T-cell (primary cell): Measurements from ENCODE around the gene TPH2. TPM values are rescaled to one million over a fixed set of nuclear protein-coding genes. Genes with fewer than 3 reads are reported as not detected.

ENCODE experiments used
- ATAC-seq, 4 experiments: fragments of 200-7000 bp in 3 of 4; fragments of 150-1000 bp in 1 of 4; cut with Tn5 transposase; replicated peaks in 1 of 4; 1 replicate in 3 of 4; 2 replicates in 1 of 4; pipeline ENCODE4 v1.10.0; 2021; ENCODE audit warnings: moderate library complexity in 3 of 4, mild to moderate bottlenecking in 2 of 4, moderate number of reproducible peaks in 1 of 4
- CTCF ChIA-PET, 2 donors: fragments of 300-600 bp; sonication (Branson Sonifier 250); formaldehyde crosslinking; loops; one replicate each; lab custom pipeline; 2022; ENCODE audit warnings: antibody characterized with exemption in 2 of 2; lab: Charles Lee
- POLR2A ChIA-PET, 2 donors: fragments of 300-600 bp; sonication (Branson Sonifier 250); formaldehyde crosslinking; loops; one replicate each; lab custom pipeline; 2022; ENCODE audit warnings: antibody characterized with exemption in 2 of 2; lab: Charles Lee
- DNase-seq, 35 experiments: peaks; one replicate each; pipeline versions ENCODE4 v3.0.0 to v3.0.0-alpha.2; 2013 to 2023
- H3K27ac ChIP-seq: one replicate; pipeline ENCODE4 v1.5.1; 2013; ENCODE audit warnings: low read length
- H3K27me3 ChIP-seq, 2 experiments: replicated peaks in 1 of 2; 1 replicate in 1 of 2; 2 replicates in 1 of 2; pipeline versions ENCODE4 v1.6.1 to v1.7.0; 2013; ENCODE audit warnings: low read length in 1 of 2, mixed read lengths in 1 of 2; ENCODE audit not compliant: control insufficient read depth in 2 of 2, insufficient read depth in 2 of 2; ENCODE audit errors: extremely low read depth in 1 of 2
- H3K36me3 ChIP-seq, 2 donors: 1 replicate in 1 of 2; 2 replicates in 1 of 2; pipeline versions ENCODE4 v1.6.1 to v1.7.0; 2013; ENCODE audit warnings: low read length in 1 of 2; ENCODE audit not compliant: control insufficient read depth in 2 of 2, insufficient read depth in 1 of 2; ENCODE audit errors: extremely low read depth in 1 of 2
- H3K4me1 ChIP-seq, 2 experiments: 1 replicate in 1 of 2; 2 replicates in 1 of 2; pipeline versions ENCODE4 v1.6.1 to v1.7.0; 2013; ENCODE audit warnings: low read length in 2 of 2, mixed read lengths in 1 of 2; ENCODE audit not compliant: insufficient read depth in 2 of 2, control insufficient read depth in 1 of 2; ENCODE audit errors: extremely low read depth in 1 of 2
- H3K4me3 ChIP-seq, 2 donors: 1 replicate in 1 of 2; 2 replicates in 1 of 2; pipeline versions ENCODE4 v1.5.1 to v1.7.0; 2013; ENCODE audit warnings: mild to moderate bottlenecking in 2 of 2, low read length in 1 of 2, moderate library complexity in 1 of 2; ENCODE audit not compliant: control insufficient read depth in 1 of 2; ENCODE audit errors: extremely low read depth in 1 of 2
- H3K9me3 ChIP-seq: 2 replicates; pipeline ENCODE4 v1.7.0; 2013
- H3K27ac Mint-ChIP-seq, 2 donors: one replicate each; pipeline ENCODE4 v1.8.0; 2020 to 2021; ENCODE audit warnings: mild to moderate bottlenecking in 2 of 2, mixed read lengths in 2 of 2
- H3K27me3 Mint-ChIP-seq, 2 donors: one replicate each; pipeline ENCODE4 v1.8.0; 2021 to 2022; ENCODE audit warnings: mixed read lengths in 2 of 2
- H3K36me3 Mint-ChIP-seq: one replicate; pipeline ENCODE4 v1.8.0; 2021; ENCODE audit warnings: mixed read lengths
- H3K4me1 Mint-ChIP-seq, 3 donors: one replicate each; pipeline ENCODE4 v1.8.0; 2020 to 2022; ENCODE audit warnings: mixed read lengths in 3 of 3, mild to moderate bottlenecking in 1 of 3
- H3K4me3 Mint-ChIP-seq, 3 donors: one replicate each; pipeline ENCODE4 v1.8.0; 2020 to 2022; ENCODE audit warnings: mild to moderate bottlenecking in 3 of 3, mixed read lengths in 3 of 3, moderate library complexity in 3 of 3
- H3K9me3 Mint-ChIP-seq, 3 donors: one replicate each; pipeline ENCODE4 v1.8.0; 2020 to 2022; ENCODE audit warnings: mixed read lengths in 3 of 3
- WGBS: methylation state at CpG from one replicate; pipeline ENCODE4 v1.1.5; 2013; ENCODE audit warnings: missing lambda C conversion rate; ENCODE audit not compliant: insufficient coverage; 5-methylcytosine and 5-hydroxymethylcytosine counted together
- total RNA-seq, 35 experiments: library from RNA in 6 of 35; stranded (reverse) in 6 of 35; fragments of 120-200 nt in 1 of 35; gene quantifications; one replicate each; pipeline versions ENCODE4 v1.2.1 to v1.2.4 and lab custom pipeline; 2013 to 2026

Gene TPH2
- total RNA-seq, 5 donors from 2014 or later (not counting 1 experiment from before 2014, with no cell fraction given), result 0.15 to 0.23 TPM; not detected in 3

DNA sequence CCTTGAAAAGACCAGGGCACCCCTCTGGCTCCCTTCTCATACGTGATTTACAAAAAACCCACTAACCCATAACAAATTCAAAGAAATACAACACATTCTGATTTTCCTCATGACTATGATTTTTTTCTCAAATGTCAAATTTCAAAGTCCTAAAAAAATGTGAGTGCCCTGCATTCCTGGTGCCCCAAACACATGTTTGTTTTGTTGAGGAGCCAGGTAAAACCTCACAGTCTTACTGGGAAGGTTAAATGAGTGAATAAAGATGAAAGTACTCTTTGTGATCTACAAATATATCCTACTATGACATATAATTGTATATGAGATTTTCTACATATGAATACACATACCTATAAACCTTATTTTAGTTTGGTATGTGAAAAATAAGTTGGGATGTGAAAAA is 30.7 kb downstream of the TPH2 start:
- no peak overlapping the region for H3K4me3 Mint-ChIP-seq
- H3K9me3 Mint-ChIP-seq, result no peaks in the 10 kb centered on the region
- Histone ChIP-seq H3K27me3 (peaks cover 2 to 7% of the 10 kb centered on the region in 2 experiments), H3K4me1 (no peaks in the 10 kb centered on the region), H3K4me3 (no peak overlapping the region), H3K9me3 (no peaks in the 10 kb centered on the region), H3K36me3 (no peaks in the 10 kb centered on the region), H3K27ac (no peak overlapping the region)
- H3K27ac Mint-ChIP-seq, result no peak overlapping the region
- CTCF ChIA-PET, result no interaction called here
- no peak for DNase-seq
- no peaks in the 10 kb centered on the region for H3K36me3 Mint-ChIP-seq
- WGBS, result no CpG with 5 or more reads among the region's 1 CpG
- POLR2A ChIA-PET, result no interaction called here
- H3K4me1 Mint-ChIP-seq, result no peaks in the 10 kb centered on the region
- ATAC-seq, result no peak
- peaks cover 18 to 22% of the 10 kb centered on the region in 2 donors for H3K27me3 Mint-ChIP-seq

- Mint-ChIP-seq H3K27me3 (peaks cover 18 to 25% of the 10 kb centered on the region in 2 donors), H3K4me3 (no peak overlapping the region), H3K27ac (no peak overlapping the region), H3K36me3 (no peaks in the 10 kb centered on the region), H3K9me3 (no peaks in the 10 kb centered on the region), H3K4me1 (no peaks in the 10 kb centered on the region)
- Histone ChIP-seq H3K9me3 (no peaks in the 10 kb centered on the region), H3K36me3 (no peaks in the 10 kb centered on the region), H3K4me3 (no peak overlapping the region), H3K4me1 (no peaks in the 10 kb centered on the region), H3K27ac (no peak overlapping the region), H3K27me3 (peaks cover 2 to 7% of the 10 kb centered on the region in 2 experiments)
- ATAC-seq (no peak), DNase-seq (no peak)
- ChIA-PET POLR2A (no interaction called here), CTCF (no interaction called here)
- no CpG with 5 or more reads among the region's 5 CpGs for WGBS
These were observed 31.4 kb downstream of the TPH2 start for GRCh38 chr12:71970031-71970430.

DNA sequence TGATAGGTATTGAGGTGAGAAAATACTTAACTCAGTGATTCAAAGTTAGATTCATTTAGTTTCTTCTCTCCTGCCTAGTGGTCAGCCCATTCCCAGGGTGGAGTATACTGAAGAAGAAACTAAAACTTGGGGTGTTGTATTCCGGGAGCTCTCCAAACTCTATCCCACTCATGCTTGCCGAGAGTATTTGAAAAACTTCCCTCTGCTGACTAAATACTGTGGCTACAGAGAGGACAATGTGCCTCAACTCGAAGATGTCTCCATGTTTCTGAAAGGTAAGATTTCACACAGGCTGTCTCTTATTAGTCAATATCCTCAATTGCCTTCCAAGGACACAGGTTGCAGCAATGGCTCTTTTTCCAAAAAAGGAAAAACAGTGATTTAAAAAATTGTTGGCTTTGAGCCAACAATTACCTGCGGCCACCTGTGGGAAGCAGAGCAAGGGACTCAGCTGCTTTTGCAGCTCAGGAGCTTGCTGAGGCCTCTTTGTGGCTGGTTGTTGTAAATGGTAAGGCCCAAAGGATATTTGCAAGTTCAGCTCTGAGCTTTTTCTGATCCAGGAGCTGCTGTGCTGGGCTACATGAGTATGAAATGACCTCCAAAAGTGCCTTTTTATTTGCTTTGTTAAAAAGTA is 33.9 kb downstream of the TPH2 start:
- Mint-ChIP-seq H3K27me3 (peaks cover 15 to 24% of the 10 kb centered on the region in 2 donors), H3K4me1 (no peaks in the 10 kb centered on the region)
- 37% methylated on average over 2 of the region's 4 CpGs for WGBS

DNA sequence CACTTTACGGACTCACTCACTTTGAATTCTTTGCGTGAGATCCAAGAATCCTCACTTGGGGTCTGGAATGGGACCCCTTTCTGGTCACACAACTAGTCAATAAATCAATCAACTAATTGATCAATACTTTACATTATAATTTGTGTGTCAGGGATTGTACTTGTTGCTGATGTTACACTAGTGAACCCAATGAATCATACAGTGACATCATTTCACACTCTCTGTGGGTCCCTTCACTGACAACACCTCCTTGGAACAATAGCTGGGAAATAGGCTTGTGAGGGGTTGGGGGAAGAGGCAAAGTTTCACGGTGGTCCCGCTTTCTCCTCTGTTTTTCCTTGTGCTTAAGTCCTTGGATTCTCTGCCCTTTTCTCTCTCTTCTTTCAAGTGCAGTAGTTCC is 35.0 kb downstream of the TPH2 start:
- no peak for DNase-seq
- Histone ChIP-seq H3K27ac (no peak overlapping the region), H3K36me3 (no peaks in the 10 kb centered on the region), H3K4me1 (no peaks in the 10 kb centered on the region), H3K27me3 (peaks cover 0 to 2% of the 10 kb centered on the region in 2 experiments), H3K9me3 (no peaks in the 10 kb centered on the region), H3K4me3 (no peak overlapping the region)
- H3K4me3 Mint-ChIP-seq, result no peak overlapping the region
- WGBS, result 83% methylated on average over 3 of the region's 4 CpGs
- H3K36me3 Mint-ChIP-seq, result no peaks in the 10 kb centered on the region
- H3K4me1 Mint-ChIP-seq, result no peaks in the 10 kb centered on the region
- no peak for ATAC-seq
- no peak overlapping the region for H3K27ac Mint-ChIP-seq
- ChIA-PET POLR2A (no interaction called here), CTCF (no interaction called here)
- H3K27me3 Mint-ChIP-seq, result peaks cover 6 to 20% of the 10 kb centered on the region in 2 donors
- no peaks in the 10 kb centered on the region for H3K9me3 Mint-ChIP-seq

More for the DNA sequence above, 33.9 kb downstream of the TPH2 start:
- Histone ChIP-seq H3K4me3 (no peak overlapping the region), H3K27me3 (peaks cover 2 to 7% of the 10 kb centered on the region in 2 experiments), H3K4me1 (no peaks in the 10 kb centered on the region), H3K9me3 (no peaks in the 10 kb centered on the region), H3K27ac (no peak overlapping the region), H3K36me3 (no peaks in the 10 kb centered on the region)
- ATAC-seq (no peak), DNase-seq (no peak)
- Mint-ChIP-seq H3K9me3 (no peaks in the 10 kb centered on the region), H3K4me3 (no peak overlapping the region), H3K27ac (no peak overlapping the region), H3K36me3 (no peaks in the 10 kb centered on the region)
- POLR2A ChIA-PET, result no interaction called here
- CTCF ChIA-PET, result no interaction called here

- H3K27ac ChIP-seq, result no peak overlapping the region
- H3K27me3 Mint-ChIP-seq, result peaks cover 5 to 13% of the 10 kb centered on the region in 2 donors
These were observed 41.9 kb downstream of the TPH2 start for GRCh38 chr12:71980538-71980937.

GRCh38 chr12:71981149-71981548 is 42.5 kb downstream of the TPH2 start:
- H3K36me3 Mint-ChIP-seq, result no peaks in the 10 kb centered on the region
- H3K27me3 ChIP-seq, result no peaks in the 10 kb centered on the region
- H3K4me3 Mint-ChIP-seq, result no peak overlapping the region
- no peaks in the 10 kb centered on the region for H3K4me1 ChIP-seq
- H3K27ac Mint-ChIP-seq, result no peak overlapping the region
- H3K27ac ChIP-seq, result no peak overlapping the region
- no peaks in the 10 kb centered on the region for H3K36me3 ChIP-seq
- POLR2A ChIA-PET, result no interaction called here
- CTCF ChIA-PET, result no interaction called here
- no peak for ATAC-seq
- no peaks in the 10 kb centered on the region for H3K4me1 Mint-ChIP-seq
- whole genome bisulfite sequencing, result 100% methylated on average over 1 of the region's 1 CpG
- no peaks in the 10 kb centered on the region for H3K9me3 Mint-ChIP-seq
- peaks cover 5 to 12% of the 10 kb centered on the region in 2 donors for H3K27me3 Mint-ChIP-seq
- no peak overlapping the region for H3K4me3 ChIP-seq
- no peak for DNase-seq
- H3K9me3 ChIP-seq, result no peaks in the 10 kb centered on the region

More at GRCh38 chr12:71980538-71980937, 41.9 kb downstream of the TPH2 start:
- H3K36me3 ChIP-seq, result no peaks in the 10 kb centered on the region
- Mint-ChIP-seq H3K36me3 (no peaks in the 10 kb centered on the region), H3K9me3 (no peaks in the 10 kb centered on the region), H3K4me1 (no peaks in the 10 kb centered on the region), H3K4me3 (no peak overlapping the region), H3K27ac (no peak overlapping the region)
- H3K4me1 ChIP-seq, result no peaks in the 10 kb centered on the region
- POLR2A ChIA-PET, result no interaction called here
- CTCF ChIA-PET, result interaction anchor here in 1 of 2 donors (0.6 kb wide), 1 partner anchor 99 kb away, joined by 6 read pairs; no protein-coding TSS in a partner anchor
- DNase-seq (no peak), ATAC-seq (no peak)
- H3K9me3 ChIP-seq, result no peaks in the 10 kb centered on the region
- no peaks in the 10 kb centered on the region for H3K27me3 ChIP-seq
- H3K4me3 ChIP-seq, result no peak overlapping the region
- WGBS, result 13% methylated on average over 1 of the region's 2 CpGs
